HG03521 (cell line): ENCODE results near the gene NUTM2B.
A peak's percentile ranks its signal among the peaks of the same experiment; 100 is the strongest.
"Not testable (repeated sequence)": the region's sequence is repeated elsewhere in the genome, so short reads cannot be mapped to it uniquely, and the experiment has no call there.

ENCODE experiments used
- ATAC-seq: cut with Tn5 transposase; IDR thresholded peaks from one replicate; pipeline ENCODE4 v1.9.1; 2021; ENCODE audit warnings: mild to moderate bottlenecking, moderate library complexity; ENCODE audit not compliant: unreplicated experiment

Gene NUTM2B

GRCh38 chr10:79702927-79703326, at the start of gene NUTM2B:
Gene NUTM2B, plus strand, starts transcription at chr10:79703227. Its CDS starts 383 bp downstream, at chr10:79703610.
- ATAC-seq = not testable (repeated sequence)

- not testable (repeated sequence) for ATAC-seq
These were observed 39.7 kb upstream of the NUTM2B start for GRCh38 chr10:79663287-79663686.

- not testable (repeated sequence) for ATAC-seq
These were observed 38.3 kb upstream of the NUTM2B start for GRCh38 chr10:79664686-79665085.

- ATAC-seq = not testable (repeated sequence)
These were observed 33.7 kb upstream of the NUTM2B start for GRCh38 chr10:79669248-79669788.

- ATAC-seq = not testable (repeated sequence)
These were observed 28.1 kb upstream of the NUTM2B start for GRCh38 chr10:79674878-79675277.

GRCh38 chr10:79683026-79683883, 19.8 kb upstream of the NUTM2B start:
- not testable (repeated sequence) for ATAC-seq

GRCh38 chr10:79683884-79684720, 18.9 kb upstream of the NUTM2B start:
- not testable (repeated sequence) for ATAC-seq

- ATAC-seq = peak; percentile 84
These were observed 17.9 kb upstream of the NUTM2B start for GRCh38 chr10:79685044-79685685.

GRCh38 chr10:79686595-79686994, 16.4 kb upstream of the NUTM2B start:
- ATAC-seq = not testable (repeated sequence)

- not testable (repeated sequence) for ATAC-seq
These were observed 15.4 kb upstream of the NUTM2B start for GRCh38 chr10:79687406-79688150.

GRCh38 chr10:79688798-79689197, 14.2 kb upstream of the NUTM2B start:
- not testable (repeated sequence) for ATAC-seq

GRCh38 chr10:79696596-79696995, 6.4 kb upstream of the NUTM2B start:
- ATAC-seq = not testable (repeated sequence)

- not testable (repeated sequence) for ATAC-seq
These were observed 5.9 kb upstream of the NUTM2B start for GRCh38 chr10:79697141-79697540.

- ATAC-seq = not testable (repeated sequence)
These were observed 2.6 kb upstream of the NUTM2B start for GRCh38 chr10:79700381-79700944.

GRCh38 chr10:79707017-79707416, 4.0 kb downstream of the NUTM2B start:
- ATAC-seq = not testable (repeated sequence)

GRCh38 chr10:79714976-79715375, 11.9 kb downstream of the NUTM2B start:
- not testable (repeated sequence) for ATAC-seq

- not testable (repeated sequence) for ATAC-seq
These were observed 14.0 kb downstream of the NUTM2B start for GRCh38 chr10:79716917-79717579.

- not testable (repeated sequence) for ATAC-seq
These were observed 17.0 kb downstream of the NUTM2B start for GRCh38 chr10:79720000-79720399.

GRCh38 chr10:79726620-79727019, 23.6 kb downstream of the NUTM2B start:
- not testable (repeated sequence) for ATAC-seq
